Measurements from ENCODE around the gene VSTM1.
"Not testable (repeated sequence)": the region's sequence is repeated elsewhere in the genome, so short reads cannot be mapped to it uniquely, and the experiment has no call there.

Gene VSTM1

DNA sequence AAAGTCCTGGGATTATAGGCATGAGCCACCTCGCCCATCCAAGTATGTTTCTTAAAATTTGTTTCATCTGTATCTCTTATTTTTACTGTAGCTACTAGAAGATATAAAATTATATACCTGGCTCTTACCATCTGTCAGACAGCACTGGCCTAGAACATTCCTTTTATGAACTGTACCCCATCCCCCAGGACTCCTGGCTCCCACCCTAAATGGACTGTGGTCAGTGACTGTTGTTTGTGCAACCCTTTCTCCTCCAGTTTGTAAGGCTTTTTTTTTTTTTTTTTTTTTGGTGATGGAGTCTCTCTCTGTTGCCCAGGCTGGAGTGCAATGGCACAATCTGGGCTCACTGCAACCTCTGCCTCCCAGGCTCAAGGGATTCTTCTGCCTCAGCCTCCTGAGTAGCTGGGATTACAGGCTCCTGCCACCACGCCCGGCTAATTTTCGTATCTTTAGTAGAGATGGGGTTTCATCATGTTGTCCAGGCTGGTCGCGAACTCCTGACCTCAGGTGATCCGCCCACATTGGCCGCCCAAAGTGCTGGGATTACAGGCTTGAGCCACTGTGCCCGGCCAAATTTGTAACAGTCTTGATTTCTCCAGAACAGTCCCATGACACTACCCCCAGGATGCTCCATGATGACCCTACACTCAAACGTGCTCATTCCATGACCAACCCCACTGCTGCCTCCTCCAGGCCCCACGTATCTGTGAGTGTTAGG, 41.5 kb upstream of the VSTM1 start:
- DNase-seq (ENCODE audit: low read depth, low spot score) = no peak
- in situ Hi-C loops (cut with HindIII; ENCODE audit: low sequenced_read_pairs) = no loop called here
- no peak overlapping the region for H3K4me3 ChIP-seq (ENCODE audit: low read depth, low read length)
- TF ChIP-seq, protein P1, sequence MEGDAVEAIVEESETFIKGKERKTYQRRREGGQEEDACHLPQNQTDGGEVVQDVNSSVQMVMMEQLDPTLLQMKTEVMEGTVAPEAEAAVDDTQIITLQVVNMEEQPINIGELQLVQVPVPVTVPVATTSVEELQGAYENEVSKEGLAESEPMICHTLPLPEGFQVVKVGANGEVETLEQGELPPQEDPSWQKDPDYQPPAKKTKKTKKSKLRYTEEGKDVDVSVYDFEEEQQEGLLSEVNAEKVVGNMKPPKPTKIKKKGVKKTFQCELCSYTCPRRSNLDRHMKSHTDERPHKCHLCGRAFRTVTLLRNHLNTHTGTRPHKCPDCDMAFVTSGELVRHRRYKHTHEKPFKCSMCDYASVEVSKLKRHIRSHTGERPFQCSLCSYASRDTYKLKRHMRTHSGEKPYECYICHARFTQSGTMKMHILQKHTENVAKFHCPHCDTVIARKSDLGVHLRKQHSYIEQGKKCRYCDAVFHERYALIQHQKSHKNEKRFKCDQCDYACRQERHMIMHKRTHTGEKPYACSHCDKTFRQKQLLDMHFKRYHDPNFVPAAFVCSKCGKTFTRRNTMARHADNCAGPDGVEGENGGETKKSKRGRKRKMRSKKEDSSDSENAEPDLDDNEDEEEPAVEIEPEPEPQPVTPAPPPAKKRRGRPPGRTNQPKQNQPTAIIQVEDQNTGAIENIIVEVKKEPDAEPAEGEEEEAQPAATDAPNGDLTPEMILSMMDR (IDR thresholded peaks at IDR 0.05; ENCODE audit: low read depth, low read length) = no peak

DNA sequence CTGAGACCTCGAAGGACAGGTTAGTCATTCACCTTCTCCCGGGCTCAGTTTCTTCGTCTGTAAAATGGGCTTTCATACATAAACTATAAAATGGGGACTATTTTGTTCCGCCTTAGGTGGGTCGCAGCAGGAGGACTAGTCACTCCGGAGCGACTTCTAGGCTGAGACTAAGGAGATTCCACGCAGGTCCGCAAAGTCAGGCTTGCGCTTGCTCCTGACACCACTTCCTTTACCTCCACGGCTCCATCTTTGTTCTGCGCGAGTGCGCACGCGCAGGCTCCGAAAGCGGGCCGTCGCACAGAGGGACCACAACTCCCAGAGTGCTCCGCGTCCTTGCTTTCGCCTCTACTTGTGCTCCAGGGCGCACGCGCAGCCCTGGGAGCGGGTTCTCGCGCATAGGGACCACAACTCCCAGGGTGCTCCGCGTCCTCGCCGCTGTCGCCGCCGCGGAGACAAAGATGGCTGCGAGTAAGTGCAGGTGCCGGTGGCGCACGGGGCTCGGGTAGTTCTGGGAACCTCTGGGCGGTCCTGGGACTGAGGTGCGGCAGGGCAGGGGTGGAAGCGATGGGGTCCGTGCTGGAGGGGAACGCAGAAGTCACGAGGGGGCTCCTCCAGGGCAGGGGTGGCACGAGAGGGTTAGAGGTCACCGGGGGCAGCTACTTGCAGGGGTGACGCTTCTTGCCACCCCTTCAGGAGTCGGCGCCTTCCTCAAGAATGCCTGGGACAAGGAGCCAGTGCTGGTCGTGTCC, 38.9 kb upstream of the VSTM1 start, which contains the start of gene NDUFA3:
Gene NDUFA3 (plus strand): TSS at position 435 of the 749 bp plus-strand sequence. CDS start 24 bp downstream, at position 459.
- peak within 1 kb of the TSS; percentile 98 for H3K4me3 ChIP-seq (ENCODE audit: low read depth, low read length)
- peak; percentile 98 for DNase-seq (ENCODE audit: low read depth, low spot score)
- in situ Hi-C loops (cut with HindIII; ENCODE audit: low sequenced_read_pairs) = no loop called here
- TF ChIP-seq, protein P1 (IDR thresholded peaks at IDR 0.05; ENCODE audit: low read depth, low read length) = no peak

DNA sequence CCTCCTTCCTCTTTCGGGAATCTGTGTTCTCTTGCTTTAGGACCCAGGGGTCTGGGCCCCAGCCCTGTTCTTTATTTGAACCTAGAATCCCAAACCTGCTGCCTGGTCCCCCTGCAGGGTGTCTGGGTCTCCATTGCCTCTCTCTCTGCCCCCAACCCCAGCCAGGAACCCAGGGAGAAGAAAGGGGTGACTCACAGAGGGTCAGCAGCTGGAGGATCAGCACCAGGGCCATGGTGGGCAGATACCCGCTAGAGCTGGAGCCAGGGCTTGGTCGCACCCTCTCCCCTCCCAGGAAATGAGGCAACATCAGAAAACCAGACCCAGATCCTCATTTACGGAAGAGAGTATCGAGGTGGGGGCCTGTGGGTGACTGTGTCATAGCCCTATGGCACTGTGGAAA, 36.9 kb upstream of the VSTM1 start, which contains the start of gene OSCAR:
Gene OSCAR (minus strand): TSS at position 243 of the 400 bp plus-strand sequence. CDS start 11 bp downstream, at position 232.
- in situ Hi-C loops (cut with HindIII; ENCODE audit: low sequenced_read_pairs) = no loop called here
- TF ChIP-seq, protein P1 (IDR thresholded peaks at IDR 0.05; ENCODE audit: low read depth, low read length) = no peak
- DNase-seq (ENCODE audit: low read depth, low spot score) = no peak
- no peak within 1 kb of the TSS for H3K4me3 ChIP-seq (ENCODE audit: low read depth, low read length)

DNA sequence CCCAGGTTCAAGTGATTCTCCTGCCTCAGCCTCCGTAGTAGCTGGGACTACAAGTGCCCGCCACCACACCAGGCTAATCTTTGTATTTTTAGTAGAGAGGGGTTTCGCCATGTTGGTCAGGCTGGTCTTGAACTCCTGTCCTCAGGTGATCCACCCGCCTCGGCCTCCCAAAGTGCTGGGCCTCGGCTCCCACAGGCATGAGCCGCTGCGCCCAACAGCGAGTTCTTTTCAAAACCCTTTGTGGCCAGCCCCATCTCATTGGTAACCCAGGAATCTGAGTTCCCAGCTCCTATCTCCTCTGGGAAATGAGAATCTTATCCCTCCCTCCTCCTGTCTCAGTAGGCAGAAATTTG, 36.2 kb upstream of the VSTM1 start:
- DNase-seq (ENCODE audit: low read depth, low spot score); in situ Hi-C loops (cut with HindIII; ENCODE audit: low sequenced_read_pairs); H3K4me3 ChIP-seq (ENCODE audit: low read depth, low read length): not testable (repeated sequence)

DNA sequence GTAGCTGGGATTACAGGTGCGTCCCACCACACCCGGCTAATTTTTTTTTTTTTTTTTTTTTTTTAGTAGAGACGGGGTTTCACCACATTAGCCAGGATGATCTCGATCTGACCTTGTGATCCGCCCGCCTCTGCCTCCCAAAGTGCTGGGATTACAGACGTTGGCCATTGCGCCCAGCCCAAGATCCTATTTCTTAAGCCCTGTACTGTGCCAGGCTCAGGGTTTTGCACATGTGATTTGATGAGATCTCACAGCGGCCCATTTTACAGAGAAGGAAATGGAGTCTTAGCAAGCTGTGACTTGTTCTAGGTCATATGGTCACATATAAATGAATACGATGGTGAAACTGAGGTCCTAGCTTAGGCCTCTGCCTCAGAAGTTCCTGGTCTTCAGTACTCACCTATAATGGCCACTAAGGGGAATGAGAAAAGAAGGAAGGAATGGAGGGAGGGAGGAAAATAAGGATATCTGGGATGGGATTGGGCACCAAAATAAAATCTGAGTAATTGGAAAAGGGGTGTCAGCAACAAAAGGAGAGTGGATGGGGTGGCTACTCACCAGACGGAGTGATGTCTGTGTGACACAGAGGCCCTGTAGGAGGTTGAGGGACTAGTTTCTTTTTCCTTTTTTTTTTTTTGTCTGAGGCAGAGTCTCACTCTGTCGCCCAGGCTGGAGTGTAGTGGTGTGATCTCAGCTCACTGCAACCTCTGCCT, 35.6 kb upstream of the VSTM1 start:
- TF ChIP-seq, protein P1 (IDR thresholded peaks at IDR 0.05; ENCODE audit: low read depth, low read length) = no peak
- no peak for DNase-seq (ENCODE audit: low read depth, low spot score)
- H3K4me3 ChIP-seq (ENCODE audit: low read depth, low read length) = no peak overlapping the region
- in situ Hi-C loops (cut with HindIII; ENCODE audit: low sequenced_read_pairs) = no loop called here

DNA sequence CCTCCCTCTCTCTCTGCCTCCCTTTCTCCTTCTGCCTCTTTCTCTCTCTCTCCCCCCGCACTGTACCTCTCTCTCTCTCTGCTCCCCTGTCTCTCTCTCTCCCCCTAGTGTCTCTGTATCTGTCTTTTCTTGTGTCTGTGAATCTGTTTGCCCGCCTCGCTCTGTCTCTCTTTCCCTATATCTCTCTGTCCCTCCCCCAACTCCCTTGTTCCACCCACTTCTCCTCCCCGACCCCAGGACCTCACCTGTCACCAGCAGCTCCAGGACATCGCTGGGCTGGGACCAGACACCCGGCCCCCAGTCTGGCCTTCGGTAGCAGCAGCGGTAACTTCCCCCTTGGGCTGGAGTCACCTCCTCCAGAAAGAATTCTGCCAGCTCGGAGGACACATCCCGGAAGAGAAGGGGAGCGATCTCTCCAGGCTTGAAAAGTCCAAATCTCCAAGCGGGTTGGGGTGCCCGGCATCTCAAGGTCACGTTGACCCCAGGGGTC, 33.0 kb upstream of the VSTM1 start:
- H3K4me3 ChIP-seq (ENCODE audit: low read depth, low read length) = peak overlapping the region; percentile 18
- TF ChIP-seq, protein P1 (IDR thresholded peaks at IDR 0.05; ENCODE audit: low read depth, low read length) = peak; percentile 51
- in situ Hi-C loops (cut with HindIII; ENCODE audit: low sequenced_read_pairs) = no loop called here
- peak; percentile 51 for DNase-seq (ENCODE audit: low read depth, low spot score)

DNA sequence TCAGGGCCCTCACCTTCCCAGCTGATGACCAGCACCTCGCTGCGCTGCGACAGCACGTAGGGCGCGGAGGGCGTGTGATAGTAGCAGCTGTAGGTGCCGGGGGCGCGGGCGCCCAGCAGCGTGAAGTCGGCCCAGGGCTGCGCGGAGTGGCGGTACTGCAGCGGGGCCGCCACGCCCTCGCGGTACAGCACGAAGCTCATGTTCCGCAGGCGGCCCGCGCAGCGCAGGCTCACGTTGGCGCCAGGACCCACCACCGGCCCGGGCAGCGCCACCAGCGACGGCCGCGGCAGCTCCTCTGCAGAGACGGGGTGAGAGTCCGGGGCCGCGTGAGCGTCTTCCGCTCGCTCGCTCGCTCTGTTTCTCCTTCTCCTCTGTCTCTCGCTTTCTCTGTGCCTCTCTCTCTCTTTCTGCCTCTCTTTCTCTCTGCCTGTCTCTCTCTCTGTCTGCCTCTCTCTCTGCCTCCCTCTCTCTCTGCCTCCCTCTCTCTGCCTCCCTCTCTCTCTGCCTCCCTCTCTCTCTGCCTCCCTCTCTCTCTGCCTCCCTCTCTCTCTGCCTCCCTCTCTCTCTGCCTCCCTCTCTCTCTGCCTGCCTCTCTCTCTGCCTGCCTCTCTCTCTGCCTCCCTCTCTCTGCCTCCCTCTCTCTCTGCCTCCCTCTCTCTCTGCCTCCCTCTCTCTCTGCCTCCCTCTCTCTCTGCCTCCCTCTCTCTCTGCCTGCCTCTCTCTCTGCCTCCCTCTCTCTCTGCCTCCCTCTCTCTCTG, 32.3 kb upstream of the VSTM1 start:
- DNase-seq (ENCODE audit: low read depth, low spot score) = peak; percentile 40
- peak overlapping the region; percentile 25 for H3K4me3 ChIP-seq (ENCODE audit: low read depth, low read length)
- in situ Hi-C loops (cut with HindIII; ENCODE audit: low sequenced_read_pairs) = not testable (repeated sequence)

Data from astrocyte of the spinal cord (primary cell).